K562 (cell line): ENCODE results near the gene ZNF649. TPM values are rescaled to one million over a fixed set of nuclear protein-coding genes. Genes with fewer than 3 reads are reported as not detected.
A peak's percentile ranks its signal among the peaks of the same experiment; 100 is the strongest.

Source experiments
- CREB3L1 ChIP-seq: fragments of 450-650 bp; IDR thresholded peaks from 2 replicates; pipeline ENCODE4 v1.6.1; 2014; ENCODE audit warnings: low read depth, mild to moderate bottlenecking, moderate library complexity, borderline replicate concordance
- ILF3 ChIP-seq: fragments of 450-650 bp; IDR thresholded peaks from 2 replicates; pipeline ENCODE4 v1.6.1; 2018; ENCODE audit warnings: antibody characterized with exemption, mild to moderate bottlenecking, moderate library complexity, borderline replicate concordance
- SP2 ChIP-seq: IDR thresholded peaks from 2 replicates; pipeline ENCODE4 v1.6.1; 2011; ENCODE audit warnings: mild to moderate bottlenecking, low read depth, low read length, moderate library complexity; ENCODE audit not compliant: poor library complexity, severe bottlenecking; ENCODE audit errors: extremely low read depth
- ZBTB26 ChIP-seq: fragments of 450-650 bp; formaldehyde crosslinking; IDR thresholded peaks from 2 replicates; pipeline ENCODE4 v1.4.0; 2022; ENCODE audit warnings: missing genetic modification characterization
- ZBTB40 ChIP-seq, 2 experiments: fragments of 450-650 bp in 1 of 2; sonication (generic) in 1 of 2; formaldehyde crosslinking in 1 of 2; IDR thresholded peaks; 2 replicates each; pipeline versions ENCODE4 v1.7.1 to v1.9.0; 2016 to 2022; ENCODE audit warnings: inconsistent platforms in 1 of 2, mild to moderate bottlenecking in 1 of 2, missing genetic modification reagents in 1 of 2
- polyA plus RNA-seq, 8 experiments: library from polyadenylated mRNA; depleted of rRNA in 4 of 8; stranded (reverse) in 5 of 8; unstranded in 3 of 8; fragments of >200 nt; fragmentation: Nextera tagmentation in 2 of 8; fragmentation: Illumina TruSeq in 1 of 8; extraction: Ambion mirVana in 2 of 8; extraction: Trizol in 1 of 8; gene quantifications; 2 replicates each; pipeline versions ENCODE4 v1.2.1 to v1.2.3, GENCODE V29; 2011 to 2014; ENCODE audit warnings: inconsistent platforms in 1 of 8, missing spikeins in 1 of 8
- total RNA-seq, 7 experiments: library from RNA; depleted of rRNA in 6 of 7; stranded (reverse); fragments of >200 nt in 6 of 7; fragmentation: Illumina TruSeq in 2 of 7; extraction: Trizol in 2 of 7; gene quantifications; 2 replicates each; pipeline versions ENCODE4 v1.2.1 to v1.2.3, GENCODE V29; 2011 to 2021; ENCODE audit warnings: low replicate concordance in 1 of 7

Gene ZNF649
- total and polyA plus RNA-seq, 9 of the 15 experiments (the other 6 are each of a cell fraction or from before 2014, with no cell fraction given) = 1.4 to 14.9 (median 8.3) TPM

GRCh38 chr19:51926784-51927741, 22.2 kb upstream of the ZNF649 start, which contains the start of gene ZNF613 (continued):
- TF ChIP-seq CREB3L1 (peak; percentile 70), ZBTB26 (CRISPR knock-in tag) (no peak), ILF3 (no peak), SP2 (peak; percentile 11), ZBTB40 (IDR thresholded peaks at IDR 0.05) (peak; percentile 68), ZBTB40 (CRISPR knock-in tag; IDR thresholded peaks at IDR 0.05) (no peak)
